ENCODE measurements around the gene NDUFV2. TPM values are rescaled to one million over a fixed set of nuclear protein-coding genes. Genes with fewer than 3 reads are reported as not detected.

NDUFV2 gene
- total and polyA plus RNA-seq, 2 donors (not counting 3 experiments of a cell fraction or from before 2014, with no cell fraction given): 65.7 to 152 TPM

GRCh38 chr18:9136315-9137155, 34.0 kb downstream of the NDUFV2 start, which contains the start of gene ANKRD12:
TSS of gene ANKRD12 (plus strand) at chr18:9136781. CDS start at chr18:9182433, 45,652 bp downstream.
- DNase-seq (ENCODE audit: low read depth, low spot score) (peak; percentile 99), FAIRE-seq (peak; percentile 24)
- Histone ChIP-seq H3K79me2 (ENCODE audit: control insufficient read depth, insufficient read depth, low read length) (peaks cover 43% of the 10 kb centered on the region), H3K4me3 (replicated peaks in 1 of 3; ENCODE audit: insufficient read depth in 1 of 3, low read depth in 1 of 3, low read length in 3 of 3) (peak within 1 kb of the TSS; percentile 50 to 86 (median 70)), H3K4me2 (ENCODE audit: insufficient read depth, low read length) (peak within 1 kb of the TSS; percentile 82), H3K36me3 (ENCODE audit: control insufficient read depth in 2 of 2, extremely low read depth in 1 of 2, insufficient read depth in 2 of 2, low read length in 2 of 2) (peaks cover 0 to 6% of the 10 kb centered on the region in 2 experiments), H3K9ac (replicated peaks; ENCODE audit: extremely low read depth, insufficient read depth, low read length) (peak within 1 kb of the TSS; percentile 88), H3K9me1 (replicated peaks; ENCODE audit: control insufficient read depth, extremely low read depth, insufficient read depth, low read length) (no peaks in the 10 kb centered on the region), H3K27me3 (ENCODE audit: control insufficient read depth in 2 of 2, insufficient read depth in 2 of 2, low read length in 2 of 2) (no peaks in the 10 kb centered on the region), H3K27ac (ENCODE audit: insufficient read depth, low read depth, low read length) (peak within 1 kb of the TSS; percentile 95), H2AFZ (ENCODE audit: low read depth, low read length) (peak within 1 kb of the TSS; percentile 94), H4K20me1 (replicated peaks; ENCODE audit: control insufficient read depth, extremely low read depth, insufficient read depth, low read length) (no peaks in the 10 kb centered on the region), H3K4me1 (ENCODE audit: control insufficient read depth, extremely low read depth, insufficient read depth, low read length) (peaks cover 31% of the 10 kb centered on the region), H3K9me3 (replicated peaks; ENCODE audit: control insufficient read depth, insufficient read depth, low read length) (no peaks in the 10 kb centered on the region)
- ChIA-PET CTCF (interaction anchor here (0.7 to 8.6 kb wide), 8 partner anchors 11 to 380 kb away, joined by 3 to 60 read pairs (median 14); partner anchors contain the start of gene TWSG1), POLR2A (interaction anchor here (1.0 to 2.2 kb wide), 3 partner anchors 18 to 198 kb away, joined by 3 to 8 read pairs (median 6); partner anchors contain the start of gene TWSG1)
- TF ChIP-seq MAX (IDR thresholded peaks at IDR 0.05; ENCODE audit: insufficient read depth, insufficient read length): peak; percentile 99
- no peak for TF ChIP-seq CTCF (IDR thresholded peaks at IDR 0.05; ENCODE audit: extremely low read depth in 1 of 2, insufficient read depth in 1 of 2, low read depth in 1 of 2, low read length in 2 of 2)
- TF ChIP-seq EZH2 (IDR thresholded peaks at IDR 0.05; ENCODE audit: borderline replicate concordance, low read depth, low read length, severe bottlenecking): no peak
- TF ChIP-seq JUN (IDR thresholded peaks at IDR 0.05; ENCODE audit: borderline replicate concordance, insufficient read depth, insufficient read length, low read depth): no peak
- TF ChIP-seq POLR2AphosphoS5 (IDR thresholded peaks at IDR 0.05; ENCODE audit: insufficient read depth, low read depth, low read length): peak; percentile 94
- no peak for TF ChIP-seq GATA2 (IDR thresholded peaks at IDR 0.05; ENCODE audit: insufficient read depth, insufficient read length, low read depth, low read length)
- TF ChIP-seq MYC (IDR thresholded peaks at IDR 0.05; ENCODE audit: low read depth, low read length): no peak
- peak; percentile 82 for TF ChIP-seq POLR2A (IDR thresholded peaks at IDR 0.05; ENCODE audit: low read depth, low read length)
- TF ChIP-seq FOS (IDR thresholded peaks at IDR 0.05; ENCODE audit: borderline replicate concordance, insufficient read depth, low read length): no peak
- intact Hi-C loops (cut with micrococcal nuclease): loop anchor here (1.0 to 10.0 kb wide), 7 partner anchors 19 to 432 kb away; partner anchors contain the start of genes MTCL1 and TWSG1
- no TSS peak for BruUV-seq (replicated peaks)
- dilution Hi-C loops (cut with MboI; ENCODE audit: extremely low pct_ligation_motif_present, low sequenced_read_pairs): no loop called here

Measured in endothelial cell of umbilical vein (primary cell).